Activated naive CD8-positive, alpha-beta T cell (primary cell): ENCODE measurements around the gene C19orf25.
"Not testable (repeated sequence)": the region's sequence is repeated elsewhere in the genome, so short reads cannot be mapped to it uniquely, and the experiment has no call there.

ENCODE experiments used
- H3K27ac Mint-ChIP-seq: one replicate; pipeline ENCODE4 v1.8.0; 2021; ENCODE audit warnings: mixed read lengths
- H3K27me3 Mint-ChIP-seq: one replicate; pipeline ENCODE4 v1.8.0; 2021; ENCODE audit warnings: mixed read lengths
- H3K36me3 Mint-ChIP-seq: one replicate; pipeline ENCODE4 v1.8.0; 2021; ENCODE audit warnings: mixed read lengths
- H3K4me1 Mint-ChIP-seq: one replicate; pipeline ENCODE4 v1.8.0; 2021; ENCODE audit warnings: low read depth, mixed read lengths
- H3K4me3 Mint-ChIP-seq: one replicate; pipeline ENCODE4 v1.8.0; 2021; ENCODE audit warnings: mild to moderate bottlenecking, mixed read lengths
- H3K9me3 Mint-ChIP-seq: one replicate; pipeline ENCODE4 v1.8.0; 2021; ENCODE audit warnings: low read depth, mixed read lengths

C19orf25 gene

GRCh38 chr19:1478934-1479707 is at the start of gene C19orf25:
TSS of gene C19orf25 (minus strand) at chr19:1479215. CDS start at chr19:1478903, 312 bp downstream.
- Mint-ChIP-seq H3K9me3 (no peaks in the 10 kb centered on the region), H3K4me1 (peaks cover 9% of the 10 kb centered on the region), H3K36me3 (no peaks in the 10 kb centered on the region), H3K27me3 (no peaks in the 10 kb centered on the region), H3K4me3 (peak within 1 kb of the TSS; percentile 97), H3K27ac (peak within 1 kb of the TSS; percentile 93)

GRCh38 chr19:1527650-1528309 is 48.8 kb upstream of the C19orf25 start:
- H3K4me1 Mint-ChIP-seq, result peaks cover 6% of the 10 kb centered on the region
- H3K4me3 Mint-ChIP-seq, result no peak overlapping the region
- no peak overlapping the region for H3K27ac Mint-ChIP-seq
- peaks cover 17% of the 10 kb centered on the region for H3K27me3 Mint-ChIP-seq
- no peaks in the 10 kb centered on the region for H3K9me3 Mint-ChIP-seq
- no peaks in the 10 kb centered on the region for H3K36me3 Mint-ChIP-seq

GRCh38 chr19:1526979-1527649 is 48.1 kb upstream of the C19orf25 start:
- H3K27ac Mint-ChIP-seq, result no peak overlapping the region
- no peaks in the 10 kb centered on the region for H3K36me3 Mint-ChIP-seq
- peaks cover 17% of the 10 kb centered on the region for H3K27me3 Mint-ChIP-seq
- H3K9me3 Mint-ChIP-seq, result no peaks in the 10 kb centered on the region
- H3K4me3 Mint-ChIP-seq, result no peak overlapping the region
- peaks cover 6% of the 10 kb centered on the region for H3K4me1 Mint-ChIP-seq

- Mint-ChIP-seq H3K27me3 (peaks cover 16% of the 10 kb centered on the region), H3K9me3 (no peaks in the 10 kb centered on the region), H3K27ac (no peak overlapping the region)
These were observed 47.2 kb upstream of the C19orf25 start for GRCh38 chr19:1526066-1526778.

GRCh38 chr19:1525343-1525742 is 46.3 kb upstream of the C19orf25 start:
- no peak overlapping the region for H3K4me3 Mint-ChIP-seq
- peaks cover 6% of the 10 kb centered on the region for H3K4me1 Mint-ChIP-seq
- peaks cover 17% of the 10 kb centered on the region for H3K27me3 Mint-ChIP-seq
- no peak overlapping the region for H3K27ac Mint-ChIP-seq
- H3K36me3 Mint-ChIP-seq, result no peaks in the 10 kb centered on the region
- no peaks in the 10 kb centered on the region for H3K9me3 Mint-ChIP-seq

More at GRCh38 chr19:1526066-1526778, 47.2 kb upstream of the C19orf25 start:
- Mint-ChIP-seq H3K4me3 (no peak overlapping the region), H3K4me1 (peaks cover 6% of the 10 kb centered on the region), H3K36me3 (no peaks in the 10 kb centered on the region)

- H3K4me1 Mint-ChIP-seq, result peaks cover 6% of the 10 kb centered on the region
- H3K9me3 Mint-ChIP-seq, result no peaks in the 10 kb centered on the region
- peak overlapping the region; percentile 64 for H3K4me3 Mint-ChIP-seq
- no peak overlapping the region for H3K27ac Mint-ChIP-seq
- H3K27me3 Mint-ChIP-seq, result peaks cover 17% of the 10 kb centered on the region
- H3K36me3 Mint-ChIP-seq, result no peaks in the 10 kb centered on the region
These were observed 45.9 kb upstream of the C19orf25 start for GRCh38 chr19:1524972-1525325.

- H3K9me3 Mint-ChIP-seq, result no peaks in the 10 kb centered on the region
- peak overlapping the region; percentile 64 for H3K4me3 Mint-ChIP-seq
- no peaks in the 10 kb centered on the region for H3K36me3 Mint-ChIP-seq
- H3K27ac Mint-ChIP-seq, result no peak overlapping the region
- H3K27me3 Mint-ChIP-seq, result peaks cover 17% of the 10 kb centered on the region
- peaks cover 6% of the 10 kb centered on the region for H3K4me1 Mint-ChIP-seq
These were observed 45.4 kb upstream of the C19orf25 start for GRCh38 chr19:1524287-1524971.

- Mint-ChIP-seq H3K4me3 (peak within 1 kb of the TSS; percentile 64), H3K27ac (no peak within 1 kb of the TSS), H3K36me3 (no peaks in the 10 kb centered on the region), H3K27me3 (peaks cover 17% of the 10 kb centered on the region), H3K4me1 (peaks cover 6% of the 10 kb centered on the region), H3K9me3 (no peaks in the 10 kb centered on the region)
These were observed 44.6 kb upstream of the C19orf25 start, which contains the start of gene PLK5 for GRCh38 chr19:1523412-1524286. TSS of gene PLK5 (plus strand) at chr19:1524077. CDS start at chr19:1526997, 2,920 bp downstream.

- H3K9me3 Mint-ChIP-seq, result no peaks in the 10 kb centered on the region
- peaks cover 6% of the 10 kb centered on the region for H3K4me1 Mint-ChIP-seq
- H3K36me3 Mint-ChIP-seq, result no peaks in the 10 kb centered on the region
- H3K27ac Mint-ChIP-seq, result no peak overlapping the region
- no peak overlapping the region for H3K4me3 Mint-ChIP-seq
- H3K27me3 Mint-ChIP-seq, result peaks cover 17% of the 10 kb centered on the region
These were observed 43.8 kb upstream of the C19orf25 start for GRCh38 chr19:1522838-1523237.

- Mint-ChIP-seq H3K27me3 (peaks cover 17% of the 10 kb centered on the region), H3K4me3 (no peak overlapping the region), H3K4me1 (peaks cover 6% of the 10 kb centered on the region), H3K9me3 (no peaks in the 10 kb centered on the region), H3K36me3 (no peaks in the 10 kb centered on the region), H3K27ac (no peak overlapping the region)
These were observed 43.0 kb upstream of the C19orf25 start for GRCh38 chr19:1522061-1522460.

- H3K27ac Mint-ChIP-seq, result no peak overlapping the region
- no peaks in the 10 kb centered on the region for H3K36me3 Mint-ChIP-seq
- H3K27me3 Mint-ChIP-seq, result peaks cover 17% of the 10 kb centered on the region
- no peaks in the 10 kb centered on the region for H3K9me3 Mint-ChIP-seq
- no peak overlapping the region for H3K4me3 Mint-ChIP-seq
- H3K4me1 Mint-ChIP-seq, result peaks cover 6% of the 10 kb centered on the region
These were observed 42.6 kb upstream of the C19orf25 start for GRCh38 chr19:1521636-1522035.

- Mint-ChIP-seq H3K9me3 (no peaks in the 10 kb centered on the region), H3K36me3 (no peaks in the 10 kb centered on the region), H3K27ac (no peak overlapping the region), H3K4me3 (no peak overlapping the region), H3K4me1 (peaks cover 6% of the 10 kb centered on the region), H3K27me3 (peaks cover 11% of the 10 kb centered on the region)
These were observed 41.3 kb upstream of the C19orf25 start for GRCh38 chr19:1520203-1520780.

GRCh38 chr19:1519802-1520201 is 40.8 kb upstream of the C19orf25 start:
- not testable (repeated sequence) for H3K27me3 Mint-ChIP-seq, H3K4me3 Mint-ChIP-seq, H3K9me3 Mint-ChIP-seq, H3K4me1 Mint-ChIP-seq, H3K27ac Mint-ChIP-seq, H3K36me3 Mint-ChIP-seq
